ENCODE data around the gene PRR29. TPM values are rescaled to one million over a fixed set of nuclear protein-coding genes. Genes with fewer than 3 reads are reported as not detected.

Gene PRR29
- total and polyA plus RNA-seq, 2 donors (not counting 3 experiments of a cell fraction or from before 2014, with no cell fraction given): 0.39 to 1.2 TPM

- H2AFZ ChIP-seq (ENCODE audit: low read depth, low read length): no peak overlapping the region
- no peaks in the 10 kb centered on the region for H3K9me3 ChIP-seq (replicated peaks; ENCODE audit: control insufficient read depth, insufficient read depth, low read length)
- no TSS peak for BruUV-seq (replicated peaks)
- H3K4me1 ChIP-seq (ENCODE audit: control insufficient read depth, extremely low read depth, insufficient read depth, low read length): peaks cover 58% of the 10 kb centered on the region
- ChIA-PET POLR2A (interaction anchor here (0.6 to 1.4 kb wide), 3 partner anchors 12 to 497 kb away, joined by 3 to 5 read pairs (median 3); partner anchors contain the start of genes DDX5 and ICAM2), CTCF (interaction anchor here (1.2 to 1.4 kb wide), 4 partner anchors 14 to 125 kb away, joined by 3 to 6 read pairs (median 3); no protein-coding TSS in a partner anchor)
- intact Hi-C loops (cut with micrococcal nuclease) (no loop called here), dilution Hi-C loops (cut with MboI; ENCODE audit: extremely low pct_ligation_motif_present, low sequenced_read_pairs) (no loop called here)
- FAIRE-seq (peak; percentile 15), DNase-seq (ENCODE audit: low read depth, low spot score) (peak; percentile 36)
- H3K9ac ChIP-seq (replicated peaks; ENCODE audit: extremely low read depth, insufficient read depth, low read length): no peak overlapping the region
- H3K4me3 ChIP-seq (replicated peaks in 1 of 3; ENCODE audit: insufficient read depth in 1 of 3, low read depth in 1 of 3, low read length in 3 of 3): no peak overlapping the region
- H3K79me2 ChIP-seq (ENCODE audit: control insufficient read depth, insufficient read depth, low read length): peaks cover 65% of the 10 kb centered on the region
- no peaks in the 10 kb centered on the region for H3K27me3 ChIP-seq (ENCODE audit: control insufficient read depth in 2 of 2, insufficient read depth in 2 of 2, low read length in 2 of 2)
- peaks cover 13 to 15% of the 10 kb centered on the region in 2 experiments for H3K36me3 ChIP-seq (ENCODE audit: control insufficient read depth in 2 of 2, extremely low read depth in 1 of 2, insufficient read depth in 2 of 2, low read length in 2 of 2)
- H3K4me2 ChIP-seq (ENCODE audit: insufficient read depth, low read length): no peak overlapping the region
- H3K27ac ChIP-seq (ENCODE audit: insufficient read depth, low read depth, low read length): peak overlapping the region; percentile 91
- H4K20me1 ChIP-seq (replicated peaks; ENCODE audit: control insufficient read depth, extremely low read depth, insufficient read depth, low read length): no peaks in the 10 kb centered on the region
- no peak for TF ChIP-seq FOS (IDR thresholded peaks at IDR 0.05; ENCODE audit: borderline replicate concordance, insufficient read depth, low read length)
- no peak for TF ChIP-seq CTCF (IDR thresholded peaks at IDR 0.05; ENCODE audit: extremely low read depth in 1 of 2, insufficient read depth in 1 of 2, low read depth in 1 of 2, low read length in 2 of 2)
- no peak for TF ChIP-seq EZH2 (IDR thresholded peaks at IDR 0.05; ENCODE audit: borderline replicate concordance, low read depth, low read length, severe bottlenecking)
- TF ChIP-seq MYC (IDR thresholded peaks at IDR 0.05; ENCODE audit: low read depth, low read length): no peak
- no peak for TF ChIP-seq GATA2 (IDR thresholded peaks at IDR 0.05; ENCODE audit: insufficient read depth, insufficient read length, low read depth, low read length)
- no peak for TF ChIP-seq JUN (IDR thresholded peaks at IDR 0.05; ENCODE audit: borderline replicate concordance, insufficient read depth, insufficient read length, low read depth)
- no peak for TF ChIP-seq POLR2A (IDR thresholded peaks at IDR 0.05; ENCODE audit: low read depth, low read length)
- TF ChIP-seq POLR2AphosphoS5 (IDR thresholded peaks at IDR 0.05; ENCODE audit: insufficient read depth, low read depth, low read length): no peak
- no peaks in the 10 kb centered on the region for H3K9me1 ChIP-seq (replicated peaks; ENCODE audit: control insufficient read depth, extremely low read depth, insufficient read depth, low read length)
These were observed 10.7 kb downstream of the PRR29 start for GRCh38 chr17:64008830-64009229.
